ENCODE results near the gene TAPT1. TPM values are rescaled to one million over a fixed set of nuclear protein-coding genes. Genes with fewer than 3 reads are reported as not detected.
"Not testable (repeated sequence)": the region's sequence is repeated elsewhere in the genome, so short reads cannot be mapped to it uniquely, and the experiment has no call there.

Gene TAPT1, protein sequence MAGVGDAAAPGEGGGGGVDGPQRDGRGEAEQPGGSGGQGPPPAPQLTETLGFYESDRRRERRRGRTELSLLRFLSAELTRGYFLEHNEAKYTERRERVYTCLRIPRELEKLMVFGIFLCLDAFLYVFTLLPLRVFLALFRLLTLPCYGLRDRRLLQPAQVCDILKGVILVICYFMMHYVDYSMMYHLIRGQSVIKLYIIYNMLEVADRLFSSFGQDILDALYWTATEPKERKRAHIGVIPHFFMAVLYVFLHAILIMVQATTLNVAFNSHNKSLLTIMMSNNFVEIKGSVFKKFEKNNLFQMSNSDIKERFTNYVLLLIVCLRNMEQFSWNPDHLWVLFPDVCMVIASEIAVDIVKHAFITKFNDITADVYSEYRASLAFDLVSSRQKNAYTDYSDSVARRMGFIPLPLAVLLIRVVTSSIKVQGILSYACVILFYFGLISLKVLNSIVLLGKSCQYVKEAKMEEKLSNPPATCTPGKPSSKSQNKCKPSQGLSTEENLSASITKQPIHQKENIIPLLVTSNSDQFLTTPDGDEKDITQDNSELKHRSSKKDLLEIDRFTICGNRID
- polyA plus RNA-seq = 10 to 100 TPM in 2 of 3 donors, 1 to 10 TPM in 1; 8.9 to 17.0 (median 12.8) TPM

DNA sequence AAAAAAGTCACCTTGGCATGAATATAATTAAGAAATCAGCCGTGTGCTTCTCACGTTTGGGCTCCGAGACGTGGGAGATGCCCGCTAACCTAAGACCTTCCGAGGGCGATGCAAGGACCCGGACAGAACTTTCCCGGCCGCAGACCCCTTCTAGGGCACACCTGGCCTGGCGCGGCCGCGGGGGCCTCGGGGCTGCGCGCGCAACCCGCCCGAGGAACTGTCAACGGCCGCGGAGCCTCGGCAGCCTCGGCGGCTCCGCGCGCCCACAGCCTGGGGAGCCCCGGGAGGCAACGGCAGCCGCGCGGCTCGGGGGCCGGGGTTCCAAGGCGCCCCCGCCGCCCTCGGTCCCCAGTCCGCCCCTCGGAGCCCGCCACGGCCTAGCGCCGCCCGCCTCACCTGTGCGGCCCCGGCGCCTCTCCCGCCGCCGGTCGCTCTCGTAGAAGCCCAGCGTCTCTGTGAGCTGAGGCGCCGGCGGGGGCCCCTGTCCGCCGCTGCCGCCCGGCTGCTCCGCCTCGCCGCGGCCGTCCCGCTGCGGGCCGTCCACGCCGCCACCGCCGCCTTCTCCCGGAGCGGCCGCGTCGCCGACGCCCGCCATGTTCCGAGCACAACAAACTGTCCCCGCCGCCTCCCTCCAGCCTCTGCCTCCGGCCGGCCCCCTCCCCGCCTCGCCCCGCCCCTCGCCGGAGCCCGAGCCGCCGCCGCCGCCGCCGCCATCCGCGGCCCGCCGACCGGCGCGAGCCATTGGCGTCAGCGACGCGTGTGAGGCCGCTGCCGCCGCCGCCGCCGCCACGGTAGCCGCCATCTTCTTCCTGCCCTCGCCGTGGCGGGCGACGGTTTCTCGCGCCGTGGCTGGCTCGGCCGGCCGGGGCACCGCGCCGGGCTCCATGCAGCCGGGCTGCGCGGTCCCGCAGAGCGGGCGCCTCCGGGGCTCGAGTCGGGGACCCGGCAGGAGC, at the start of gene TAPT1:
TAPT1 (minus strand) TSS at position 609 of the 953 bp plus-strand sequence; CDS start at position 595, 14 bp downstream.
- WGBS, 3 donors = 0 to 1% (median 0%) methylated on average over 59 to 140 of the region's 143 CpGs
- H3K27ac ChIP-seq (ENCODE audit: low read depth, low read length) = peak within 1 kb of the TSS; percentile 83

DNA sequence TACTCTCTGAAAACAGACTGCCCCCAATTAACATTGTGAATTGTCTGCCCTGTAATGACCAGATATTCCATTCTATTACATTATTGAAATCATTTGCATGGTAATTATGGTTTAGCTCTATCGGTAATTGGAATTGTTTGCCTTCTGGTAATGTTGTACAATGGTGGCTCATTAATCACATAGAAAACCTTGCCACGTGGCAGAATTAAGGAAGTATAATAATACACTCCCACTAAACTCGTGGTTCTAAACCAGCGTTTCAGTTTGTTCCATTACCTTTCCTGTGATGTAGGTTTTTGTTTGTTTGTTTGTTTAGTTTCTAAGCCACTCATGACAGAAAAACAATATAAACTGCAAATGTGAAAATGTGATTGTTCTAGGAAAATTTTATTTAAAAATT, 45.1 kb upstream of the TAPT1 start:
- 43 to 50% (median 43%) methylated on average over 4 of the region's 4 CpGs for WGBS, 3 donors
- no peak overlapping the region for H3K27ac ChIP-seq (ENCODE audit: low read depth, low read length)

DNA sequence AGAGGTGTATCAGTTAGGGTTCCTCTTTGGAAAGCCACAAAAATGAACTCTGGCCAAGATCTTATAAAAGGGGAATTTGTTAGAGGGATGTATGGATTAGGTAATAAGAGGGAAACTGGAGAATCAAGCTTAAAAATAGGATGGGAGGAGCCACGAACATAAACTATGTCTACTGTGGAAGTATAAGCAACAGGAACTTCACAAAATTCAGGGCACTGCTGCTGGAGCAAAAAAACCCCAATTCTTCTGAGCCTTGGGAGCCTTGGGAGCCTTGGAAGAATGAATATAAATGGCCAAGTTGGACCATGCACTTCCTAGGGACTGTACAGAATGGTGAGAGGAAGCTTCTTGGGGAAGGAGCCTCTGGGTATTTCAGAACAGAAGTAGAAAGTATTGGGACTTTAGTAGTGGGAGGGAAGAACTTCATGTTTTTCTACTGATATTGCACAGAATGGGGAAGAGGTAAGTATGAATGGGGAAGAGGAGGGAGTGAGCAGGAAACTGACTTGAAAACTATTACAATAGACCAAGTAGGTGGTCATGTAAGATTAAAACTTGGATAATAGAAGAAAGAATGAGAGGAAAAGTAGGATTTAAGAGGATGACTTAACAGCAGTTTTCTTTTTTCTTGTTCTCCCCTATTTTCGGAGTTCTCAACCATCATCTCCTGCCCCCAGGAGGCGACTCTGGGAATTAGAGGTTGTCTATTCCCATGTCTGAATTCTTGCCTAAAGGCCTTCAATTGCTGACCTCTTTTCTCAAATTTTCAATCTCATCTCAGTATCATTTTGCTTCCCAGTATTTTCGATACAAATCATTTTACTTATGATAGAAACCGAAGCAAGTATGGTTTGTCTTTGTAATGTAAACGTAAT, 44.4 kb upstream of the TAPT1 start:
- no peak overlapping the region for H3K27ac ChIP-seq (ENCODE audit: low read depth, low read length)
- WGBS, 3 donors = 71 to 83% (median 71%) methylated on average over 6 of the region's 6 CpGs

DNA sequence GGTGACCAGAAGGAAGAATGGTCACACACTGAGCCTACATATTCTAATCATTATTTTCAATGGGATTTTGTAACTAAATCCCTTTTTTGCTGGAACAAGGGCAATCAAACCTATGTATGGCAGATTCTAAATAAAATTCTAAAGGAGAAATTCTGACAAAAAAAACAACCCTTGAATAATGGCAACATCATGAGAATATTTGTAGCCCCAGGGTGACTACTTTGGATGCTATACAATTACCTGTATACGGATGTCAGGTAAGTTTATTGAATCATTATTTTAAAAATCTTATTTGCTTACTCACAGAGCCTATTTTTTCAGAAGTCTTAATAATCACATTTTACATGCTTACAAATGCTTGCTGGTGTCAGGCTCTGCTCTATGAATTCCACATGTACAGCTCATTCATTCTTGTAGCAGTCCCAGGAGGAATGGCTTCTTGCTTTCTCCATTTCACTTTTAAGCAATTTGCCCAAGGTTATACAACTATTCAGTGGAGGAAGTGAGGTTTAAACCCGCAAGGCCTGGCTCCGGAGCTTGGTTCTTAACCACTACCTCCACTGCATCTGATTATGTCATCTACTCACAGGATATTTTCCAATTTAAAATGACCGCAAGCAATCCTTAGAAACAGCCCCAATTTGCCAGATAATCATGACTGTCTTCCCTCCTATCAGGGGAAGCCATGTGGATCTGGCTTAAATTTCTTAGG, 43.6 kb upstream of the TAPT1 start:
- not testable (repeated sequence) for H3K27ac ChIP-seq (ENCODE audit: low read depth, low read length)
- WGBS, 3 donors = 36 to 78% (median 45%) methylated on average over 4 of the region's 4 CpGs

DNA sequence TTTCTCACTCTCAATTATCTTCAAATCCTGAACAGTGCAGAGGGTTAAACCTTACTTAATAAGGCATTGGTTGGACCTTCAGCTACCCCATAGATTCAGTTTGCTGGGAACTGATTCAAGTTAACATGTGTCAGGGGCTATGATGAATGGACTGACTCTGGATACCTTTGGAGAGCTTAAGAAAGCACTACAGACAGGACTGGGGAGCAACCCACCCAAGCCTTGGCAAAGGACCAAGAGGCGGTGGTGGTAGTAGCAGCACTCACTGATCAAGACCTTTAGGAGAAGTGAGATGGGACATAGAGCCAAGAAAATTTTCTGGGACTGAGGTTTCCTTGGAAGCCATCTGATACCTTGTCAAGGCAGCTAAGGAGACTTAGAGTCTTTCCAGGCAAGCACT, 43.0 kb upstream of the TAPT1 start:
- WGBS, 3 donors = 36 to 56% (median 37%) methylated on average over 1 of the region's 1 CpG
- no peak overlapping the region for H3K27ac ChIP-seq (ENCODE audit: low read depth, low read length)

DNA sequence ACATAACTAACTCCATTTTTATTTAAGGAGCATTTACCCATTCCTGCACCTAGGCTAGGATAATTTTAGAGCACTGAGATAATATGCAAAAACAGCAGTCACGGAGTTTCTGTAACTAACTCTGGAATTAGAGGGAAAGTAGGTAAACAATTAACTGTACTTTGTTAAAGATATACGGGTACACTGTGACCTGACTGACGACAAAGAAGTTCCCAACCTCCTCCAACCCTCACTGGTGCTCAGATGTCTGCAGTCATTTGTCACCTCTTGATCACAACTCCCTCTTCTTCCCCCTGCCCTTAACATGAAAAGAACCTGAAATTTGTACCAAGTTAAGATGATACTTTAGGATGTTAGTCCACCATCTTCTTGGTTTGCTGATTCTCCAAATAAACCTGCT, 42.0 kb upstream of the TAPT1 start:
- no peak overlapping the region for H3K27ac ChIP-seq (ENCODE audit: low read depth, low read length)
- 66 to 95% (median 89%) methylated on average over 3 of the region's 3 CpGs for WGBS, 3 donors

DNA sequence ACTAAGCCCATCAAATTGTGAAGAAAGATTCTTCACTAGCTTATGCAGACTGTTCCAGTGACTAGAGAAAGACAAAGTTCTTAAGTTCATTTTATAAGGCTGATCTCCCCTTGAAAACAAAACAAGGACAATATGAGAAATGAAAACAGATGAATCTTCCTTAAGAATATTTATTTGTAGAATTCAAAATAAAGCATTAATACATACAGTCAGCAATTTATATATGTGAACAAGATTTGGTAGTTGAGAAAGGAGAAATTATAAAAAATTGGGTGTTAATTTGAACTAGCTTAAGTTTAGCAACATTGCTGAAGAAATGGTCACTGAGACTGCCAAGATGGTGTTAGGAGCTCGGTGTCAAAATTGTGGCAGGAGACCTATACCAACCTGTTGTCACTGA, 41.4 kb upstream of the TAPT1 start:
- 91 to 97% (median 96%) methylated on average over 1 of the region's 1 CpG for WGBS, 3 donors
- no peak overlapping the region for H3K27ac ChIP-seq (ENCODE audit: low read depth, low read length)

DNA sequence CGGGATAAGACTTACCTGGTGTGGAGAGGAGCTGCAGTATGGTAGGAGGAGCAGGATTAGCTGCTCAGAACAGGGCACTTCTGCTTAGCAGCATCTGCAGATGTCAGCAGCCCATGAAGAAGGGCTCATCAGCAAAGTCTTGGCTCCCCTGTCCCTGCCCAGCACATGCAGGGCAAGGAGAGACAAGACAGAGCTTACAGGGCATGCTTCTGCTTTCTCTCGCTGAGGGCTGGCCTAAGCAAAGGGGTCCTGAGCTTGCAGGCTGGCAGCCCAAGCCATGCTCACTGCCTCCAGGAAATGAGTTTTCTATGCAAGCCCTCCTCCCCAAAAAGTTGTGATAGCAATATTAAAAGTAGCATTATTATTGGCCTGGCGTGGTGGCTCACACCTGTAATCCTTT, 39.5 kb upstream of the TAPT1 start:
- WGBS, 3 donors = 92 to 94% (median 93%) methylated on average over 3 of the region's 3 CpGs
- no peak overlapping the region for H3K27ac ChIP-seq (ENCODE audit: low read depth, low read length)

DNA sequence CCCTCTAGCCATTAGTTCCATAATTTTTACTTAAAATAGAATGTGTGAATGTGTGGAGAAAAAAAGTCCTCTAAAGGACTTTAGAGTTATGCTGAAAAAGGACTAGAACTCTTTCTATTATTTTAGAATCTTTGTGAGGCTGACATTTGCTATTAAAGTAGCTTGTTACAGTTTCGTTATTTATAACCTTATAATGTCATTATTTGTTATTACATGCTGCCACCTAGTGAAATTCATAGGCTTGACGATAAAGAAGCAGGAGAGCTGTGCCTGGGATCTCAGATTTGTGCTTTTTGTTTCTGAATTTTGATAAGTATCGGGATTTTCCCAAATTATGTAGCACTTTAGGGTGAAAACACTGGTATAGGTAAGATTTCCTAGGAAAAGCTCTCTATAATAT, 38.5 kb upstream of the TAPT1 start:
- WGBS, 3 donors = 18 to 25% (median 19%) methylated on average over 3 of the region's 3 CpGs
- H3K27ac ChIP-seq (ENCODE audit: low read depth, low read length) = no peak overlapping the region

DNA sequence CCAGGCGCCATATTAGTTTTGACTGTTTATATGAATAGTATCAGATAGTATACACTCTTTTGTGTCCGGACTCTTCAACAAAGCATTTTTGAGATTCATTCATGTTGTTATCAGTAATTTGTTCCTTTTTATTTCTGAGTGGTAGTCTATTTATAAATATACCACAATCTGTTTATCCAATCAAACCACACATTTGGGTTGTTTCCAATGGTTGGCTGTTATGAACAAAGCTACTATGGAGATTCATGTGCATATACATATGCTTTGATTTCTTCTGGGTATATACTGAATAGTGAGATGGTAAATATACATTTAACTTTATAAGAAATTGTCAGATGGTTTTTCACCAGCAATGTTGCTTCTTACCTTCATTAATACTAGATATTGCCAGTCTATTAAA, 36.8 kb upstream of the TAPT1 start:
- H3K27ac ChIP-seq (ENCODE audit: low read depth, low read length) = no peak overlapping the region
- WGBS, 3 donors = 91 to 94% (median 92%) methylated on average over 2 of the region's 2 CpGs

DNA sequence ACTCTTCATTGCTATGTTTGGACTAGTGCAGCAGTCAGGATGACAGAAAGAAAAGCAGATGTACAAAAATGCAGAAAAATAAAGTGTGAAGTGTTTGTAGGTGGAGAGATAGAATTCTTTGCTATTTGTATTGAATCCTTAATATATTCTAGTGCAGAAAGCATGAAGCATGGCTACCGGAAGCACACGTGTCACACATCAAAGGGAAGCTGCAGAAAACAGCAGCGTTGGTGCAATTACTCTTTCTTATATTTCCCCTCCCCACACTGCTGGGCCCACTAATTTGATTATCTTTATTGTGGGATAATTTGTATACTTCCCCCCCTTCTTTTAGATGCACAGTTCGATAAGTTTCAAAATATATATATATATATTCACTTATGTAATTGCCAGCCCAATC, 35.9 kb upstream of the TAPT1 start:
- no peak overlapping the region for H3K27ac ChIP-seq (ENCODE audit: low read depth, low read length)
- 71 to 89% (median 82%) methylated on average over 4 of the region's 4 CpGs for WGBS, 3 donors

DNA sequence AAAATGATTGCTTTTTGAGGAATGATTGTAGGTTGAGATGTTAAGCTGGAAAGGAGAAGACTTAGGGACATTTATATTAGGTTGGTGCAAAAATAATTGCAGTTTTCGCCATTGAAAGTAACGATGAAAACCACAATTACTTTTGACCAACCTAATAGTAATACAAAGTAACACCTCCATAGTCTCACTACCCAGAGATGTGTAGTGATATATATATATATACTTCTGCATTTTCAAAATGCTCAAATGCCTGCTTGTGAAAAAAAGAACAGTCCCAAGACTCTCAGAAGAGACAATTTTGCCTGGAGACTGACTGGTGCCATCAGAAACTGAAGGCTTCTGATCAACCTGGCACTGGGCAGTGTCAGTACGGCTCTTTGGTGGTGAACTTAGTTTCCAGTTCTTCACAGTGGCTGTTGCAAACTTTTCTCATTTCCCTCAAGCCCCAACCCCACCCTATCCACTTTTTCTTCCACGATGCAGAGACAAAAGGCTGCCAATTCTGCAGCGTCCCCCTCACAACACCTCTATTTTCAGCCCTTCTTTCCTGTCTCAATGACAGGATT, 35.1 kb upstream of the TAPT1 start:
- WGBS, 3 donors = 86 to 95% (median 88%) methylated on average over 5 of the region's 5 CpGs

DNA sequence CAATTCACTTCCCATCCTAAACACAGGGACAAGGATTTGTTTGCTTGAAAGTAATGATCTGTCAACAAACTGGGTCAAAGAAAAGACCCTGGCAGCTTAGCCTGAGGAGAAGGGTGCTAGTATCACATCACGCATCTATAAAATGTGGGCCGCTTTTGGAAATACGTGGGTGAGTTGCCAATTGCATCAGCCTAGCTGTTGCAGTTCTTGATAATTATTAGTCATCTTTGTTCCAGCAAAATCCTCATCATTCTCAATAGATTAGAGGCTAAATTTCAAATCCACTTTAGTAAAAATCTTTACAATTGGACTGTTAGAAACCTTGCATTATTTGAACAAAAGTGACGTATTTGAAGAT, 33.6 kb upstream of the TAPT1 start:
- WGBS, 3 donors = 84 to 94% (median 87%) methylated on average over 4 of the region's 4 CpGs

More for the DNA sequence above, 35.1 kb upstream of the TAPT1 start:
- no peak overlapping the region for H3K27ac ChIP-seq (ENCODE audit: low read depth, low read length)

DNA sequence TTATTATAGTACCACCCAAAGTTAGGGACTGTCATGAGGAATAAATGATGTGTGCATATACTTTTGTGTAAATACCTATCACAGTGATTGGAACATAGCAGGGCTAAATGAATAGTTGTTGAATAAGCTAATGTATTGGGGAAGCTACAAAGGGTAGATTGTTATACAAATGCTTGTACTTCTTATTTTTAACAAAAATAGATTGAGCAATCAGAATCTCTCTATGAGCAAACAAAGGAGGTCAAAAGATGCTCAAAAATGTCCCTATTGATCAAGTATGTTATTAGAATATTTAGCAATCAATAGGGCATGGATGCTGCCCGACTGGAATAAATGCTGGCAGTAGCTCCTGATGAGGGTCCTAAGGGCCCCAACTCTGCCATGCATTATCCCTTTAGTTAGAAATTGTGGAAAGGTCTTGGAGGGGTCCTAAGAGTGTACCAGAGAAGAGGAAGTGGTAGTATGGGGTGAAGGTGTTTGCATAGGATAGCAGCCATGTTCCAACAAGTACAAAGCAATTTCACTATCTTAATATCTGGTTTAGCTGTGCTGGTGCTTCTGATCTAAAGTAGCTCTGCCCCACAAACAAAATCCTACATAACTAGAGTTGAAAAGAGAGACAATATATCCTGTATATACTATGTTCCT, 33.1 kb upstream of the TAPT1 start:
- WGBS, 3 donors = 65 to 100% (median 91%) methylated on average over 1 of the region's 1 CpG
- no peak overlapping the region for H3K27ac ChIP-seq (ENCODE audit: low read depth, low read length)

More for the DNA sequence above, 33.6 kb upstream of the TAPT1 start:
- no peak overlapping the region for H3K27ac ChIP-seq (ENCODE audit: low read depth, low read length)

DNA sequence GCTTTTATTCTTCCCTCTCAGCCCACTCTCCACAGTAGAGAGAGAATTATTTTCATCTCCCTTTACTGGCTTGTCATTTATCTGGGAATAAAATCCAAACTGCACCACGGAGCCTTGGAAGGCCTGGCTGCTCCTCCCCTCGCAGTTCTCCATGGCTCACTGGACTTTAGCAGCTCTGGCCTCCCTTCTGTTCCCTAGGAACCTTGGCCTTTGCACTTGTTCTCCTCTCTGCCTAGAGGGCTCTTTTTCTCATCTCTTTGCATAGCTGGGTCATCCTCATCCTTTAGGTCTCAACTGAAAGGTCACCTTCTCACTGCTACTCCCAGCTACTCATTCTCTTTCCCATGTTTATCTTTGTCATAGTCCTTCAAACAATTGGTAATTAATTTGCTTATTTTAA, 31.3 kb upstream of the TAPT1 start:
- WGBS, 3 donors = 95 to 100% (median 98%) methylated on average over 2 of the region's 2 CpGs
- no peak overlapping the region for H3K27ac ChIP-seq (ENCODE audit: low read depth, low read length)

DNA sequence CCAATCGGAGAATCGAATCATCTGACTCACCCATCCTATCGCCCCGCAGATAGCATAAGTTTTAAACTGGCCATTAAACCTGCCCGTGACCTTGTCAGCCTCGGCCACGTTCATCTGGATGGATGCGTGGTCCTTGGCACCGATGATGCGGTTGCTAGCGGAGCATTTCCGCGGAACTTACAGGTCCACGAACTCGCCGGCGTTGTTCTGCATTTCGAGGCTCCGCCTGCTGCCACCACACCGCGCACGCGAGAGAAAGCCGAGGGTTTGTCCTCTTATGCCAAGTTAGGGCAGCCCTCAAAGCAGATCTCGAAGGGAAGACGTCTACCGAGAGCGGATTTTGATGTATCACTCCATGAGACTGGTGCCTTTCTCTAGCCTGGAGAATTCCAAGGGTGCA, 30.1 kb upstream of the TAPT1 start:
- WGBS, 3 donors = 97 to 99% (median 98%) methylated on average over 28 of the region's 28 CpGs
- no peak overlapping the region for H3K27ac ChIP-seq (ENCODE audit: low read depth, low read length)

DNA sequence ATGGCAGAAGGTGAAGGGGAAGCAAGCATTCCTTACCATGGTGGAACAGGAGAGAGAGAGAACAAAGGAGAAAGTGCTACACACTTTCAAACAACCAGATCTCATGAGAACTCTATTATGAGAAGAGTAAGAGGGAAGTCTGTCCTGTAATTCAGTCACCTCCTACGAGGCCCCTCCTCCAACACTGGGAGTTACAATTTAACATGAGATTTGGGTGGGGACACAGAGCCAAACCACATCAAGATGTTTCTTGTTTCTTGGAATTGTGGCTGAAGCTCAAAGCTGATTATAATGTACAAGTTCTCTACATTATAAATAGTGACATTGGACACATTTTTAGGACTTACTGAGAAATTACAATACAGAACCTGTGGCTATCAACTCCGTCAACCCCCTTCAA, 29.5 kb upstream of the TAPT1 start:
- 89 to 92% (median 90%) methylated on average over 2 of the region's 2 CpGs for WGBS, 3 donors
- H3K27ac ChIP-seq (ENCODE audit: low read depth, low read length) = no peak overlapping the region

Data from adipose tissue (tissue), 3 donors.